ENCODE data around the gene CDH9.

The CDH9 gene

GRCh38 chr5:27038476-27038875 is at the start of gene CDH9:
Gene CDH9, minus strand, starts transcription at chr5:27038586. Its CDS starts 50,253 bp downstream, at chr5:26988333.
- peak; percentile 54 for DNase-seq

GRCh38 chr5:27087747-27088146 is 49.4 kb upstream of the CDH9 start:
- DNase-seq, result no peak

GRCh38 chr5:27083449-27084415 is 45.3 kb upstream of the CDH9 start:
- no peak for DNase-seq

- DNase-seq, result no peak
Measured at GRCh38 chr5:27080147-27080546, 41.8 kb upstream of the CDH9 start.

GRCh38 chr5:27062451-27062850 is 24.1 kb upstream of the CDH9 start:
- no peak for DNase-seq

GRCh38 chr5:27048510-27048909 is 10.1 kb upstream of the CDH9 start:
- peak; percentile 54 for DNase-seq

- DNase-seq, result no peak
Measured at GRCh38 chr5:27041372-27041771, 3.0 kb upstream of the CDH9 start.

- no peak for DNase-seq
Measured at GRCh38 chr5:27034565-27034964, 3.8 kb downstream of the CDH9 start.

GRCh38 chr5:27026801-27027200 is 11.6 kb downstream of the CDH9 start:
- no peak for DNase-seq

GRCh38 chr5:27026063-27026462 is 12.3 kb downstream of the CDH9 start:
- no peak for DNase-seq

- DNase-seq, result no peak
Measured at GRCh38 chr5:27021471-27021870, 16.9 kb downstream of the CDH9 start.

GRCh38 chr5:27020973-27021372 is 17.4 kb downstream of the CDH9 start:
- DNase-seq, result no peak

GRCh38 chr5:27015758-27016157 is 22.6 kb downstream of the CDH9 start:
- DNase-seq, result no peak

GRCh38 chr5:27011274-27011673 is 27.1 kb downstream of the CDH9 start:
- no peak for DNase-seq

GRCh38 chr5:27010646-27011045 is 27.7 kb downstream of the CDH9 start:
- DNase-seq, result no peak

- DNase-seq, result no peak
Measured at GRCh38 chr5:27009540-27009915, 28.9 kb downstream of the CDH9 start.

- DNase-seq, result no peak
Measured at GRCh38 chr5:27008604-27009539, 29.5 kb downstream of the CDH9 start.

GRCh38 chr5:27007121-27007520 is 31.3 kb downstream of the CDH9 start:
- DNase-seq, result no peak

- no peak for DNase-seq
Measured at GRCh38 chr5:26986985-26987384, 51.4 kb downstream of the CDH9 start.

GRCh38 chr5:26981750-26982149 is 56.6 kb downstream of the CDH9 start:
- DNase-seq, result no peak

GRCh38 chr5:26959290-26959689 is 79.1 kb downstream of the CDH9 start:
- DNase-seq, result no peak

GRCh38 chr5:26955161-26955560 is 83.2 kb downstream of the CDH9 start:
- DNase-seq, result no peak

- DNase-seq, result no peak
Measured at GRCh38 chr5:26948921-26949320, 89.5 kb downstream of the CDH9 start.

- no peak for DNase-seq
Measured at GRCh38 chr5:26945901-26946300, 92.5 kb downstream of the CDH9 start.
